Measurements from ENCODE around the gene INTS15. TPM values are rescaled to one million over a fixed set of nuclear protein-coding genes. Genes with fewer than 3 reads are reported as not detected.

INTS15 gene
- total RNA-seq, 2 donors from 2014 or later, result 34.4 to 38.0 TPM

DNA sequence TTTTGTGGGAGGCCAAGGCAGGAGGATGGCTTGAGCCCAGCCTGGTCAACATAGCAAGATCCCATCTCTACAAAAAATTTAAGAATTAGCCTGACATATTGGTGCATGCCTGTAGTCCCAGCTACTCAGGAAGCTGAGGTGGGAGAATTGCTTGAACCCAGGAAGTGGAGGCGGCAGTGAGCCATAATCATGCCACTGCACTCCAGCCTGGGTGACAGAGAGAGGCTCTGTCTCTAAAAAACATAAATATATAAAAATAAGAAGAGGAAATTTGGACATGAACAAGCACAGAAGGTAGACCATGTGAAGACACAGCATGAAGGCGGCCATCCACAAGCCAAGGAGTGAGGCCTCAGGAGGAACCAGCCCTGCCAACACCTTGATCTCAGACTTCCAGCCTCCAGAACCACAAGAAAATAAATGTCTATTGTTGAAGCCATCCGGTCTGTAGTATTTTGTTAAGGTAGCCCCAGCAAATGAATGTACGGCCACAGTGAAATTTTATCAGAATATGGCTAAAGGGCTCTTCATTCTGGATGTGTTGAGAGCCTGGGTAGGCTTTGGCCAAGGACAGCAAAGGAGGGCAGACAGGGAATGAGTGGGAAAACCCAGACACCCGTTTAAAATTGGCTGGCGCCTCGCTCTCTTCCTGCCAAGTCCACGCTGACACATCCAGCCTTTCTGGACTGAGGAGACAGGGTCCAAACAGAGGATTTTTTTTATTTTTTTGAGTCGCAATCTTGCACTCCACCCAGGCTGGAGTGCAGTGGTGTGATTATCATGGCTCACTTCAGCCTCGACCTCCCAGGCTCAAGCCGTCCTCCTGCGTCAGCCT, 25.7 kb upstream of the INTS15 start:
- peaks cover 8% of the 10 kb centered on the region for H3K4me1 Mint-ChIP-seq
- Histone ChIP-seq H3K9ac (ENCODE audit: extremely low read depth, low read length, poor library complexity, severe bottlenecking) (no peak overlapping the region), H3K4me3 (ENCODE audit: low read length) (no peak overlapping the region), H3K4me1 (ENCODE audit: control insufficient read depth, insufficient read depth, low read length) (no peaks in the 10 kb centered on the region), H3K9me3 (ENCODE audit: control insufficient read depth, low read length) (no peaks in the 10 kb centered on the region), H3K27ac (ENCODE audit: low read depth, low read length) (no peak overlapping the region), H3K36me3 (ENCODE audit: control insufficient read depth, insufficient read depth, low read length) (no peaks in the 10 kb centered on the region), H3K27me3 (ENCODE audit: control insufficient read depth, insufficient read depth, low read length, poor library complexity, severe bottlenecking) (no peaks in the 10 kb centered on the region)
- TF ChIP-seq, protein P1, sequence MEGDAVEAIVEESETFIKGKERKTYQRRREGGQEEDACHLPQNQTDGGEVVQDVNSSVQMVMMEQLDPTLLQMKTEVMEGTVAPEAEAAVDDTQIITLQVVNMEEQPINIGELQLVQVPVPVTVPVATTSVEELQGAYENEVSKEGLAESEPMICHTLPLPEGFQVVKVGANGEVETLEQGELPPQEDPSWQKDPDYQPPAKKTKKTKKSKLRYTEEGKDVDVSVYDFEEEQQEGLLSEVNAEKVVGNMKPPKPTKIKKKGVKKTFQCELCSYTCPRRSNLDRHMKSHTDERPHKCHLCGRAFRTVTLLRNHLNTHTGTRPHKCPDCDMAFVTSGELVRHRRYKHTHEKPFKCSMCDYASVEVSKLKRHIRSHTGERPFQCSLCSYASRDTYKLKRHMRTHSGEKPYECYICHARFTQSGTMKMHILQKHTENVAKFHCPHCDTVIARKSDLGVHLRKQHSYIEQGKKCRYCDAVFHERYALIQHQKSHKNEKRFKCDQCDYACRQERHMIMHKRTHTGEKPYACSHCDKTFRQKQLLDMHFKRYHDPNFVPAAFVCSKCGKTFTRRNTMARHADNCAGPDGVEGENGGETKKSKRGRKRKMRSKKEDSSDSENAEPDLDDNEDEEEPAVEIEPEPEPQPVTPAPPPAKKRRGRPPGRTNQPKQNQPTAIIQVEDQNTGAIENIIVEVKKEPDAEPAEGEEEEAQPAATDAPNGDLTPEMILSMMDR (conservative IDR thresholded peaks at IDR 0.05), result no peak
- no peaks in the 10 kb centered on the region for H3K36me3 Mint-ChIP-seq (ENCODE audit: low read depth)
- H3K9me3 Mint-ChIP-seq, result peaks cover under 1% of the 10 kb centered on the region
- WGBS, 2 experiments (ENCODE audit: insufficient coverage in 1 of 2, insufficient read length in 1 of 2), result 74 to 97% methylated on average over 8 to 12 of the region's 12 CpGs
- no peak overlapping the region for H3K27ac Mint-ChIP-seq
- H3K4me3 Mint-ChIP-seq, result no peak overlapping the region
- peaks cover 7% of the 10 kb centered on the region for H3K27me3 Mint-ChIP-seq (ENCODE audit: insufficient read depth)
- no peak for DNase-seq

DNA sequence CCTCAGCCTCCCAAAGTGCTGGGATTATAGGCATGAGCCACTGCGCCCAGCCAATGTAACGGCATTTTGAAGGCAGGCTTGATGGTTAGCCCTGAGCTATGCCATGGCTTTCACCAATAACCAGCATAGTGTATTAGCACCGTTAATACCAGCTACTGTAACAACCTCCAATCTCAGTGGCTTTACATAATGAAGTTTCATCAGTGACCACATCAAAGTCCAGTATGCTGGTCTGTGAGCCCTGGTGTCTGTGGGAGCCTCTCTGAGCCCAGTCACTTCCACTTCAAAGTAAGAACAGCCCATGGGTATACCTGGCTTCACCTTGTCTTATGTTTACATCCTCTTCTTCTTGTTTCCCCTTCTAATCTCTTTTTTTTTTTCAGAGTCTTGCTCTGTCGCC, 24.2 kb upstream of the INTS15 start:
- H3K4me1 ChIP-seq (ENCODE audit: control insufficient read depth, insufficient read depth, low read length), result no peaks in the 10 kb centered on the region
- TF ChIP-seq, protein P1 (conservative IDR thresholded peaks at IDR 0.05), result no peak
- H3K27ac Mint-ChIP-seq, result no peak overlapping the region
- H3K4me3 Mint-ChIP-seq, result no peak overlapping the region
- peaks cover 7% of the 10 kb centered on the region for H3K27me3 Mint-ChIP-seq (ENCODE audit: insufficient read depth)
- H3K9ac ChIP-seq (ENCODE audit: extremely low read depth, low read length, poor library complexity, severe bottlenecking), result no peak overlapping the region
- H3K4me3 ChIP-seq (ENCODE audit: low read length), result no peak overlapping the region
- 91% methylated on average over 4 of the region's 4 CpGs for WGBS, 2 experiments (ENCODE audit: insufficient coverage in 1 of 2, insufficient read length in 1 of 2)
- H3K27me3 ChIP-seq (ENCODE audit: control insufficient read depth, insufficient read depth, low read length, poor library complexity, severe bottlenecking), result no peaks in the 10 kb centered on the region
- no peaks in the 10 kb centered on the region for H3K36me3 ChIP-seq (ENCODE audit: control insufficient read depth, insufficient read depth, low read length)
- no peaks in the 10 kb centered on the region for H3K9me3 ChIP-seq (ENCODE audit: control insufficient read depth, low read length)
- no peaks in the 10 kb centered on the region for H3K36me3 Mint-ChIP-seq (ENCODE audit: low read depth)
- H3K27ac ChIP-seq (ENCODE audit: low read depth, low read length), result no peak overlapping the region
- no peaks in the 10 kb centered on the region for H3K4me1 Mint-ChIP-seq
- no peak for DNase-seq
- H3K9me3 Mint-ChIP-seq, result peaks cover 7% of the 10 kb centered on the region

DNA sequence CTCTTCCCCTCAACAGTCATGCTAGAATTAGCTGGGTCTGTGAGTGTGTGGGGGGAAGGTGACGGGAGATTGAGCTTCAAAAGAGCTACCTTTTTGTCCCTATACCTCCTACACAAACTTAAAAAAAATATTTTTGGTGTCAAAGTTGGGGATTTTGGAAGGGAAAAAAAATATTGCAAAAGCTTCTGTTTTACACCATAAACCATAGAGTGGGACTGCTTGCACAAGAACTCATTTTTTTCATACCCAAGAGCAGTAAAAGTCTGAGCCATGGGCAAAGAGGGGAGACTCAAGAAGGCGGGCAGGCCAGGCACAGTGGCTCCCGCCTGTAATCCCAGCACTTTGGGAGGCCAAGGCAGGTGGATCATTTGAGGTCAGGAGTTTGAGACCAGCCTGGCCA, 21.9 kb upstream of the INTS15 start:
- DNase-seq, result no peak
- Mint-ChIP-seq H3K27me3 (ENCODE audit: insufficient read depth) (peaks cover 11% of the 10 kb centered on the region), H3K4me3 (no peak overlapping the region), H3K9me3 (peaks cover 7% of the 10 kb centered on the region), H3K27ac (no peak overlapping the region), H3K36me3 (ENCODE audit: low read depth) (no peaks in the 10 kb centered on the region), H3K4me1 (no peaks in the 10 kb centered on the region)
- Histone ChIP-seq H3K4me1 (ENCODE audit: control insufficient read depth, insufficient read depth, low read length) (no peaks in the 10 kb centered on the region), H3K27ac (ENCODE audit: low read depth, low read length) (no peak overlapping the region), H3K36me3 (ENCODE audit: control insufficient read depth, insufficient read depth, low read length) (no peaks in the 10 kb centered on the region), H3K4me3 (ENCODE audit: low read length) (no peak overlapping the region), H3K27me3 (ENCODE audit: control insufficient read depth, insufficient read depth, low read length, poor library complexity, severe bottlenecking) (no peaks in the 10 kb centered on the region), H3K9ac (ENCODE audit: extremely low read depth, low read length, poor library complexity, severe bottlenecking) (no peak overlapping the region), H3K9me3 (ENCODE audit: control insufficient read depth, low read length) (no peaks in the 10 kb centered on the region)
- TF ChIP-seq, protein P1 (conservative IDR thresholded peaks at IDR 0.05), result no peak
- 79 to 97% methylated on average over 2 of the region's 3 CpGs for WGBS, 2 experiments (ENCODE audit: insufficient coverage in 1 of 2, insufficient read length in 1 of 2)
